Body of pancreas (tissue), 4 donors: Measurements from ENCODE around the gene TJAP1.

Experiments
- CTCF ChIP-seq, 7 experiments: fragments of 450-650 bp in 4 of 7; fragments of 200-600 bp in 3 of 7; sonication (generic) in 3 of 7; IDR thresholded peaks; one replicate each; pipeline ENCODE4 v1.5.1; 2016 to 2019; ENCODE audit warnings: antibody characterized with exemption in 7 of 7
- POLR2A ChIP-seq, 3 donors: fragments of 450-650 bp; IDR thresholded peaks; one replicate each; pipeline ENCODE4 v1.6.1; 2016; ENCODE audit warnings: antibody characterized with exemption in 3 of 3, mild to moderate bottlenecking in 2 of 3

GRCh38 chr6:43460032-43460431 is 17.3 kb upstream of the TJAP1 start:
- TF ChIP-seq CTCF (IDR thresholded peaks at IDR 0.05) (no peak), POLR2A (IDR thresholded peaks at IDR 0.05) (no peak)
